ENCODE data around the gene POGZ. TPM values are rescaled to one million over a fixed set of nuclear protein-coding genes. Genes with fewer than 3 reads are reported as not detected.
A peak's percentile ranks its signal among the peaks of the same experiment; 100 is the strongest.

The POGZ gene
- total RNA-seq, 1 experiment from 2014 or later: 128 TPM

GRCh38 chr1:151504252-151504651 lies 45.0 kb upstream of the POGZ start:
- BruUV-seq (replicated peaks): no TSS peak
- H3K27ac Mint-ChIP-seq (ENCODE audit: unreplicated experiment): no peak overlapping the region
- intact Hi-C loops (cut with micrococcal nuclease; ENCODE audit: unreplicated experiment): no loop called here
- peaks cover 2% of the 10 kb centered on the region for H3K36me3 Mint-ChIP-seq (ENCODE audit: insufficient read depth, unreplicated experiment)
- H3K27me3 Mint-ChIP-seq (ENCODE audit: unreplicated experiment): no peaks in the 10 kb centered on the region
- H3K4me3 Mint-ChIP-seq (ENCODE audit: low read depth, unreplicated experiment): no peak overlapping the region
- no peaks in the 10 kb centered on the region for H3K9me3 Mint-ChIP-seq (ENCODE audit: low read depth, unreplicated experiment)
- TF ChIP-seq CTCF (IDR thresholded peaks at IDR 0.05; ENCODE audit: unreplicated experiment): no peak
- DNase-seq: no peak
- peaks cover 39% of the 10 kb centered on the region for H3K4me1 Mint-ChIP-seq (ENCODE audit: low read depth, unreplicated experiment)
- CTCF ChIA-PET: interaction anchor here (1.1 kb wide), 1 partner anchor 11 kb away, joined by 3 read pairs; no protein-coding TSS in a partner anchor

GRCh38 chr1:151502859-151503780 lies 43.8 kb upstream of the POGZ start:
- intact Hi-C loops (cut with micrococcal nuclease; ENCODE audit: unreplicated experiment): no loop called here
- TF ChIP-seq CTCF (IDR thresholded peaks at IDR 0.05; ENCODE audit: unreplicated experiment): no peak
- CTCF ChIA-PET: interaction anchor here (0.6 kb wide), 1 partner anchor 328 kb away, joined by 4 read pairs; no protein-coding TSS in a partner anchor
- Mint-ChIP-seq H3K9me3 (ENCODE audit: low read depth, unreplicated experiment) (no peaks in the 10 kb centered on the region), H3K27me3 (ENCODE audit: unreplicated experiment) (no peaks in the 10 kb centered on the region), H3K4me3 (ENCODE audit: low read depth, unreplicated experiment) (no peak overlapping the region), H3K27ac (ENCODE audit: unreplicated experiment) (peak overlapping the region; percentile 5), H3K36me3 (ENCODE audit: insufficient read depth, unreplicated experiment) (no peaks in the 10 kb centered on the region), H3K4me1 (ENCODE audit: low read depth, unreplicated experiment) (peaks cover 39% of the 10 kb centered on the region)
- no peak for DNase-seq
- BruUV-seq (replicated peaks): no TSS peak

GRCh38 chr1:151502035-151502700 lies 42.9 kb upstream of the POGZ start:
- no peak overlapping the region for H3K4me3 Mint-ChIP-seq (ENCODE audit: low read depth, unreplicated experiment)
- BruUV-seq (replicated peaks): no TSS peak
- no peak for DNase-seq
- peak overlapping the region; percentile 5 for H3K27ac Mint-ChIP-seq (ENCODE audit: unreplicated experiment)
- intact Hi-C loops (cut with micrococcal nuclease; ENCODE audit: unreplicated experiment): no loop called here
- CTCF ChIA-PET: interaction anchor here (0.9 kb wide), 1 partner anchor 9 kb away, joined by 3 read pairs; the partner anchor contains the start of gene CGN
- H3K27me3 Mint-ChIP-seq (ENCODE audit: unreplicated experiment): no peaks in the 10 kb centered on the region
- no peaks in the 10 kb centered on the region for H3K9me3 Mint-ChIP-seq (ENCODE audit: low read depth, unreplicated experiment)
- no peak for TF ChIP-seq CTCF (IDR thresholded peaks at IDR 0.05; ENCODE audit: unreplicated experiment)
- H3K4me1 Mint-ChIP-seq (ENCODE audit: low read depth, unreplicated experiment): peaks cover 39% of the 10 kb centered on the region
- no peaks in the 10 kb centered on the region for H3K36me3 Mint-ChIP-seq (ENCODE audit: insufficient read depth, unreplicated experiment)

- intact Hi-C loops (cut with micrococcal nuclease; ENCODE audit: unreplicated experiment): no loop called here
- Mint-ChIP-seq H3K27ac (ENCODE audit: unreplicated experiment) (peak overlapping the region; percentile 5), H3K27me3 (ENCODE audit: unreplicated experiment) (no peaks in the 10 kb centered on the region), H3K36me3 (ENCODE audit: insufficient read depth, unreplicated experiment) (no peaks in the 10 kb centered on the region), H3K9me3 (ENCODE audit: low read depth, unreplicated experiment) (no peaks in the 10 kb centered on the region), H3K4me3 (ENCODE audit: low read depth, unreplicated experiment) (no peak overlapping the region), H3K4me1 (ENCODE audit: low read depth, unreplicated experiment) (peaks cover 37% of the 10 kb centered on the region)
- CTCF ChIA-PET: interaction anchor here (0.9 kb wide), 1 partner anchor 10 kb away, joined by 3 read pairs; the partner anchor contains the start of gene CGN
- peak; percentile 36 for TF ChIP-seq CTCF (IDR thresholded peaks at IDR 0.05; ENCODE audit: unreplicated experiment)
- DNase-seq: peak; percentile 30
- no TSS peak for BruUV-seq (replicated peaks)
Measured at GRCh38 chr1:151501474-151501873, 42.2 kb upstream of the POGZ start.

All from Calu3 (cell line).